A549 (cell line): ENCODE data around the gene IFNAR2.
"Not testable (repeated sequence)": the region's sequence is repeated elsewhere in the genome, so short reads cannot be mapped to it uniquely, and the experiment has no call there.

Source experiments
- CHD2 ChIP-seq: fragments of 150-350 bp; IDR thresholded peaks from 2 replicates; pipeline ENCODE4 v1.6.1; 2014; ENCODE audit warnings: low read length; ENCODE audit not compliant: partially characterized antibody
- CTCF ChIP-seq: fragments of >200 bp; sonication (Bioruptor Twin); formaldehyde crosslinking; IDR thresholded peaks from 3 replicates; pipeline ENCODE4 v1.5.1; 2016
- E2F6 ChIP-seq: IDR thresholded peaks from 2 replicates; pipeline ENCODE4 v1.6.1; 2012; ENCODE audit warnings: low read depth, borderline replicate concordance
- ELK1 ChIP-seq: fragments of 150-350 bp; IDR thresholded peaks from 2 replicates; pipeline ENCODE4 v1.6.1; 2014; ENCODE audit warnings: low read depth, mild to moderate bottlenecking, low read length
- EP300 ChIP-seq, 2 experiments: fragments of >200 bp; sonication (Bioruptor Twin); formaldehyde crosslinking; IDR thresholded peaks; 2 replicates in 1 of 2; 3 replicates in 1 of 2; pipeline ENCODE4 v1.6.1; 2016 to 2017
- MAZ ChIP-seq: fragments of 150-350 bp; IDR thresholded peaks from 2 replicates; pipeline ENCODE4 v1.6.1; 2014; ENCODE audit warnings: antibody characterized with exemption, low read depth, low read length, borderline replicate concordance
- POLR2A ChIP-seq: IDR thresholded peaks from 2 replicates; pipeline ENCODE4 v1.6.1; 2012; ENCODE audit warnings: mild to moderate bottlenecking, low read length
- RAD21 ChIP-seq, 2 experiments: fragments of >200 bp in 1 of 2; sonication (Bioruptor Twin) in 1 of 2; formaldehyde crosslinking in 1 of 2; IDR thresholded peaks in 1 of 2; conservative IDR thresholded peaks in 1 of 2; 2 replicates in 1 of 2; 3 replicates in 1 of 2; pipeline ENCODE4 v1.6.1; 2012 to 2018; ENCODE audit warnings: inconsistent platforms in 1 of 2

GRCh38 chr21:33239559-33240127 lies 9.9 kb downstream of the IFNAR2 start:
- not testable (repeated sequence) for TF ChIP-seq E2F6; POLR2A; CTCF; RAD21 (conservative IDR thresholded peaks at IDR 0.05 in 1 of 2, IDR thresholded peaks at IDR 0.05 in 1 of 2); EP300 (IDR thresholded peaks at IDR 0.05); ELK1; CHD2; MAZ
